ENCODE measurements around the gene PRKCE. TPM values are rescaled to one million over a fixed set of nuclear protein-coding genes. Genes with fewer than 3 reads are reported as not detected.

Gene PRKCE
- total and polyA plus RNA-seq, 2 donors (not counting 3 experiments of a cell fraction or from before 2014, with no cell fraction given), result 27.9 to 33.9 TPM

DNA sequence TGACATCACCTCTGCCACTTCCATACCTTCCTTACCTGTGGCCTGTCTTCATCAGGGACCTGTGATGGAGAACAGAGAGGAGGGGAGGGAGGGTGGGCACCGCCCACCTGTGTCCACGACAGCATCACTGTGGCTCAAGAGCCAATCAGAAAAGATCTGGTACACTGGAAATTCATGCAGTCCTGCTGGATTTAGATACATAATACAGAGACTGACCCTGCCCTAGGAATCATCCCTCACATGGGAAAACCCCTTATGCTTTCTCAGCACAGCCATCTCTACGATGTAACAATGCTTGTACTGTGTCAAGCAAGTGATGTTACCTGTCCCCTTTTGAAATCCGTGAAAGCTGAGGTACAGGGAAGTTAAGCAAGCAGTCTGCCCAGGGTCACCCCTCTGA, 500.1 kb downstream of the PRKCE start:
- DNase-seq (ENCODE audit: low read depth, low spot score) (no peak), FAIRE-seq (no peak)
- Histone ChIP-seq H3K9ac (replicated peaks; ENCODE audit: extremely low read depth, insufficient read depth, low read length) (no peak overlapping the region), H3K4me2 (ENCODE audit: insufficient read depth, low read length) (no peak overlapping the region), H3K79me2 (ENCODE audit: control insufficient read depth, insufficient read depth, low read length) (no peaks in the 10 kb centered on the region), H4K20me1 (replicated peaks; ENCODE audit: control insufficient read depth, extremely low read depth, insufficient read depth, low read length) (no peaks in the 10 kb centered on the region), H3K27me3 (ENCODE audit: control insufficient read depth in 2 of 2, insufficient read depth in 2 of 2, low read length in 2 of 2) (no peaks in the 10 kb centered on the region), H3K4me1 (ENCODE audit: control insufficient read depth, extremely low read depth, insufficient read depth, low read length) (peaks cover 2% of the 10 kb centered on the region), H3K9me3 (replicated peaks; ENCODE audit: control insufficient read depth, insufficient read depth, low read length) (no peaks in the 10 kb centered on the region), H3K27ac (ENCODE audit: insufficient read depth, low read depth, low read length) (no peak overlapping the region), H3K4me3 (replicated peaks in 1 of 3; ENCODE audit: insufficient read depth in 1 of 3, low read depth in 1 of 3, low read length in 3 of 3) (no peak overlapping the region), H2AFZ (ENCODE audit: low read depth, low read length) (no peak overlapping the region), H3K36me3 (ENCODE audit: control insufficient read depth in 2 of 2, extremely low read depth in 1 of 2, insufficient read depth in 2 of 2, low read length in 2 of 2) (peaks cover 3 to 15% of the 10 kb centered on the region in 2 experiments), H3K9me1 (replicated peaks; ENCODE audit: control insufficient read depth, extremely low read depth, insufficient read depth, low read length) (no peaks in the 10 kb centered on the region)
- intact Hi-C loops (cut with micrococcal nuclease) (no loop called here), dilution Hi-C loops (cut with MboI; ENCODE audit: extremely low pct_ligation_motif_present, low sequenced_read_pairs) (no loop called here)
- CTCF ChIA-PET, result interaction anchor here (1.3 to 2.0 kb wide), 2 partner anchors 11 to 88 kb away, joined by 4 to 9 read pairs; no protein-coding TSS in a partner anchor
- TF ChIP-seq EZH2 (IDR thresholded peaks at IDR 0.05; ENCODE audit: borderline replicate concordance, low read depth, low read length, severe bottlenecking) (no peak), JUN (IDR thresholded peaks at IDR 0.05; ENCODE audit: borderline replicate concordance, insufficient read depth, insufficient read length, low read depth) (no peak), POLR2A (IDR thresholded peaks at IDR 0.05; ENCODE audit: low read depth, low read length) (no peak), FOS (IDR thresholded peaks at IDR 0.05; ENCODE audit: borderline replicate concordance, insufficient read depth, low read length) (no peak), MYC (IDR thresholded peaks at IDR 0.05; ENCODE audit: low read depth, low read length) (no peak), GATA2 (IDR thresholded peaks at IDR 0.05; ENCODE audit: insufficient read depth, insufficient read length, low read depth, low read length) (no peak)
- TF ChIP-seq, protein P1, sequence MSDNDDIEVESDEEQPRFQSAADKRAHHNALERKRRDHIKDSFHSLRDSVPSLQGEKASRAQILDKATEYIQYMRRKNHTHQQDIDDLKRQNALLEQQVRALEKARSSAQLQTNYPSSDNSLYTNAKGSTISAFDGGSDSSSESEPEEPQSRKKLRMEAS (IDR thresholded peaks at IDR 0.05; ENCODE audit: insufficient read depth, insufficient read length), result no peak
- TF ChIP-seq, protein P2, sequence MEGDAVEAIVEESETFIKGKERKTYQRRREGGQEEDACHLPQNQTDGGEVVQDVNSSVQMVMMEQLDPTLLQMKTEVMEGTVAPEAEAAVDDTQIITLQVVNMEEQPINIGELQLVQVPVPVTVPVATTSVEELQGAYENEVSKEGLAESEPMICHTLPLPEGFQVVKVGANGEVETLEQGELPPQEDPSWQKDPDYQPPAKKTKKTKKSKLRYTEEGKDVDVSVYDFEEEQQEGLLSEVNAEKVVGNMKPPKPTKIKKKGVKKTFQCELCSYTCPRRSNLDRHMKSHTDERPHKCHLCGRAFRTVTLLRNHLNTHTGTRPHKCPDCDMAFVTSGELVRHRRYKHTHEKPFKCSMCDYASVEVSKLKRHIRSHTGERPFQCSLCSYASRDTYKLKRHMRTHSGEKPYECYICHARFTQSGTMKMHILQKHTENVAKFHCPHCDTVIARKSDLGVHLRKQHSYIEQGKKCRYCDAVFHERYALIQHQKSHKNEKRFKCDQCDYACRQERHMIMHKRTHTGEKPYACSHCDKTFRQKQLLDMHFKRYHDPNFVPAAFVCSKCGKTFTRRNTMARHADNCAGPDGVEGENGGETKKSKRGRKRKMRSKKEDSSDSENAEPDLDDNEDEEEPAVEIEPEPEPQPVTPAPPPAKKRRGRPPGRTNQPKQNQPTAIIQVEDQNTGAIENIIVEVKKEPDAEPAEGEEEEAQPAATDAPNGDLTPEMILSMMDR (IDR thresholded peaks at IDR 0.05; ENCODE audit: extremely low read depth in 1 of 2, insufficient read depth in 1 of 2, low read depth in 1 of 2, low read length in 2 of 2), result no peak
- BruUV-seq (replicated peaks), result no TSS peak
- POLR2A ChIA-PET, result no interaction called here
